K562 (cell line): ENCODE data around the gene ADGRL3. TPM values are rescaled to one million over a fixed set of nuclear protein-coding genes. Genes with fewer than 3 reads are reported as not detected.

ENCODE experiments used
- ATAC-seq: fragments of 200-7000 bp; cut with Tn5 transposase; 3 replicates; pipeline ENCODE4 v1.9.1; 2020; ENCODE audit warnings: moderate library complexity
- BruUV-seq: library from RNA; stranded (reverse); fragments of 400-500 nt; replicated peaks from 2 replicates; lab custom pipeline; 2021; lab: Mats Ljungman, UMichigan
- CTCF ChIA-PET: fragments of 300-600 bp; formaldehyde crosslinking; extraction: SDS; loops from one replicate; lab custom pipeline; 2021; ENCODE audit warnings: low intra/inter-chr PET ratio; lab: Yijun Ruan, JAX
- POLR2A ChIA-PET: fragments of 300-600, 350-650 bp; sonication (Branson Sonifier 250); formaldehyde crosslinking; extraction: SDS; loops from one replicate; lab custom pipeline; 2021; ENCODE audit warnings: antibody characterized with exemption, inconsistent platforms; lab: Yijun Ruan, JAX
- DNase-seq, 4 experiments: peaks; one replicate each; pipeline versions ENCODE4 v3.0.0 to v3.0.0-alpha.2; 2011 to 2018; ENCODE audit warnings: low spot score in 3 of 4, mixed read lengths in 3 of 4; ENCODE audit errors: extremely low read depth in 1 of 4
- FAIRE-seq: peaks from 2 replicates; lab custom pipeline; 2011; peaks lifted over from hg19 to GRCh38; lab: Jason Lieb, UNC
- H2AFZ ChIP-seq: 2 replicates; pipeline ENCODE4 v1.6.0; 2011; ENCODE audit warnings: low read depth, low read length, control low read depth, inconsistent platforms
- H3K27ac ChIP-seq: fragments of 200-600 bp; 3 replicates; pipeline ENCODE4 v1.8.0; 2011; ENCODE audit warnings: low read depth, mild to moderate bottlenecking, control low read depth, inconsistent platforms, low read length, moderate library complexity, mixed read lengths; ENCODE audit errors: extremely low read depth
- H3K27me3 ChIP-seq, 2 experiments: fragments of 300-600 bp in 1 of 2; 2 replicates in 1 of 2; 3 replicates in 1 of 2; pipeline versions ENCODE4 v1.6.0 to v1.8.0; 2011; ENCODE audit warnings: inconsistent platforms in 2 of 2, low read length in 2 of 2, mild to moderate bottlenecking in 1 of 2, mixed read lengths in 1 of 2, moderate library complexity in 1 of 2; ENCODE audit not compliant: control insufficient read depth in 2 of 2, insufficient read depth in 2 of 2
- H3K36me3 ChIP-seq: fragments of 300-600 bp; 3 replicates; pipeline ENCODE4 v1.8.0; 2011; ENCODE audit warnings: mild to moderate bottlenecking, low read length, inconsistent platforms; ENCODE audit not compliant: control insufficient read depth, insufficient read depth
- H3K4me1 ChIP-seq, 2 experiments: fragments of 200-600 bp in 1 of 2; replicated peaks in 1 of 2; 2 replicates in 1 of 2; 3 replicates in 1 of 2; pipeline versions ENCODE4 v1.5.1 to v1.8.0; 2011; ENCODE audit warnings: inconsistent platforms in 2 of 2, low read length in 2 of 2, mild to moderate bottlenecking in 1 of 2, mixed read lengths in 1 of 2, moderate library complexity in 1 of 2; ENCODE audit not compliant: control insufficient read depth in 2 of 2, insufficient read depth in 2 of 2
- H3K4me2 ChIP-seq: 2 replicates; pipeline ENCODE4 v1.6.1; 2011; ENCODE audit warnings: low read length, control low read depth, inconsistent platforms, mixed read lengths; ENCODE audit not compliant: insufficient read depth
- H3K4me3 ChIP-seq: fragments of 200-600 bp; sonication (generic), shearing (Covaris generic); 2 replicates; pipeline ENCODE4 v1.5.1; 2016; ENCODE audit warnings: control low read depth, inconsistent platforms
- H3K79me2 ChIP-seq: fragments of 200-600 bp; 3 replicates; pipeline ENCODE4 v1.8.0; 2011; ENCODE audit warnings: low read length, inconsistent platforms; ENCODE audit not compliant: control insufficient read depth, insufficient read depth
- H3K9ac ChIP-seq, 2 experiments: 2 replicates each; pipeline versions ENCODE4 v1.6.0 to v1.6.1; 2011; ENCODE audit warnings: low read depth in 2 of 2, low read length in 2 of 2, control low read depth in 1 of 2, inconsistent platforms in 1 of 2, mild to moderate bottlenecking in 1 of 2, mixed read lengths in 1 of 2; ENCODE audit not compliant: insufficient read depth in 1 of 2
- H3K9me1 ChIP-seq: one replicate; pipeline ENCODE4 v1.6.0; 2011; ENCODE audit warnings: inconsistent platforms, mild to moderate bottlenecking, low read length, moderate library complexity; ENCODE audit not compliant: control insufficient read depth, insufficient read depth
- H3K9me3 ChIP-seq: replicated peaks from 2 replicates; pipeline ENCODE4 v1.5.1; 2011; ENCODE audit warnings: low read depth, low read length, inconsistent platforms; ENCODE audit not compliant: control insufficient read depth, insufficient read depth
- H4K20me1 ChIP-seq: replicated peaks from 2 replicates; pipeline ENCODE4 v1.6.1; 2011; ENCODE audit warnings: low read length, inconsistent platforms, mixed read lengths; ENCODE audit not compliant: control insufficient read depth, insufficient read depth
- ARNT ChIP-seq, 2 experiments: fragments of 450-650 bp; IDR thresholded peaks; 2 replicates each; pipeline ENCODE4 v1.6.1; 2016; ENCODE audit warnings: mild to moderate bottlenecking in 1 of 2
- DIDO1 ChIP-seq: fragments of 450-650 bp; IDR thresholded peaks from 2 replicates; pipeline ENCODE4 v1.6.1; 2016; ENCODE audit warnings: low read depth, missing biosample characterization, missing genetic modification characterization
- MAZ ChIP-seq, 2 experiments: fragments of 450-650 bp in 1 of 2; sonication (generic) in 1 of 2; formaldehyde crosslinking; IDR thresholded peaks in 1 of 2; conservative IDR thresholded peaks in 1 of 2; 2 replicates each; pipeline versions ENCODE4 v1.4.0 to v1.5.0; 2020; ENCODE audit warnings: mild to moderate bottlenecking in 1 of 2, missing genetic modification reagents in 1 of 2
- STAT5B ChIP-seq: fragments of 250-450 bp; sonication (Bioruptor Pico); IDR thresholded peaks from 2 replicates; pipeline ENCODE4 v1.8.0; 2021; ENCODE audit warnings: mild to moderate bottlenecking, inconsistent platforms
- XRCC3 ChIP-seq: fragments of 450-650 bp; IDR thresholded peaks from 2 replicates; pipeline ENCODE4 v1.6.1; 2017; ENCODE audit warnings: mild to moderate bottlenecking, moderate library complexity
- ZFP91 ChIP-seq: sonication (generic); formaldehyde crosslinking; IDR thresholded peaks from 2 replicates; pipeline ENCODE4 v1.8.0; 2022; ENCODE audit warnings: mild to moderate bottlenecking, missing genetic modification reagents
- WGBS: fragments of 100-300 bp; shearing (Covaris generic); methylation state at CpG from one replicate; pipeline ENCODE4 v1.1.6; 2016; ENCODE audit warnings: low coverage, mixed read lengths; ENCODE audit not compliant: insufficient coverage; ENCODE audit errors: missing lambda C conversion rate; 5-methylcytosine and 5-hydroxymethylcytosine counted together
- in situ Hi-C: fragments of 300-500 bp; cut with MboI; formaldehyde crosslinking; loops from 4 replicates; pipeline ENCODE4 v1.15.0; 2018; ENCODE audit warnings: inconsistent platforms, mixed read lengths
- intact Hi-C: fragments of 100-400 bp; cut with micrococcal nuclease; formaldehyde crosslinking; loops from 2 replicates; pipeline ENCODE4 v1.14.2; 2022
- polyA plus RNA-seq, 8 experiments: library from polyadenylated mRNA; depleted of rRNA in 4 of 8; stranded (reverse) in 5 of 8; unstranded in 3 of 8; fragments of >200 nt; fragmentation: Nextera tagmentation in 2 of 8; fragmentation: Illumina TruSeq in 1 of 8; extraction: Ambion mirVana in 2 of 8; extraction: Trizol in 1 of 8; gene quantifications; 2 replicates each; pipeline versions ENCODE4 v1.2.1 to v1.2.3, GENCODE V29; 2011 to 2014; ENCODE audit warnings: inconsistent platforms in 1 of 8, missing spikeins in 1 of 8
- total RNA-seq, 7 experiments: library from RNA; depleted of rRNA in 6 of 7; stranded (reverse); fragments of >200 nt in 6 of 7; fragmentation: Illumina TruSeq in 2 of 7; extraction: Trizol in 2 of 7; gene quantifications; 2 replicates each; pipeline versions ENCODE4 v1.2.1 to v1.2.3, GENCODE V29; 2011 to 2021; ENCODE audit warnings: low replicate concordance in 1 of 7
- TF ChIP-seq, protein P1 (sequence below): fragments of 250-450 bp; sonication (Bioruptor Pico); IDR thresholded peaks from 2 replicates; pipeline ENCODE4 v1.5.0; 2021
- TF ChIP-seq, protein P2 (sequence below): sonication (generic); formaldehyde crosslinking; IDR thresholded peaks from 2 replicates; pipeline ENCODE4 v1.8.1; 2022; ENCODE audit warnings: missing genetic modification reagents

ADGRL3 gene
- total and polyA plus RNA-seq, 9 of the 15 experiments (the other 6 are each of a cell fraction or from before 2014, with no cell fraction given) = 0.03 to 0.14 (median 0.04) TPM; not detected in 2

DNA sequence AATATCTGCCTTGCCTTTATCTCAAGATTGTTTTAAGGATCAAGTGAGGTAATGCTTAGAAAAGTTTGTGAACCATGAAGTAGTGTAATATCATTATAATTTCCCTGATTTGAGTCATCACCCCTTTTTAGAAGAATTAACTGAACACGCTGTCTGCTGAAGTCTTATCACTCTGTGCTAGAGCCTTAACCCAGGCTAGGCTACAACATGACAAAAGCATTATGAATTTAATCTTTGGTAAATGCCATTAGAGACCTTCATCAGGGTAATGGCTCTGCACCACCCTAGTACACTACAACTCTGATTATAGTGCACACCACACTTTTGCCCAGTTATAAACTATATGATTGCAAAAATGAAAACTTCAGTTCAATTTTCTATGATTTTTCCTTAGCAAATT, 118.3 kb downstream of the ADGRL3 start:
- no peaks in the 10 kb centered on the region for H3K9me3 ChIP-seq
- 0% methylated on average over 1 of the region's 1 CpG for WGBS
- no peak for TF ChIP-seq STAT5B (CRISPR knock-in tag)
- TF ChIP-seq DIDO1 = no peak
- no peak for TF ChIP-seq ARNT (IDR thresholded peaks at IDR 0.05)
- TF ChIP-seq ZFP91 (CRISPR knock-in tag) = no peak
- TF ChIP-seq, protein P1, sequence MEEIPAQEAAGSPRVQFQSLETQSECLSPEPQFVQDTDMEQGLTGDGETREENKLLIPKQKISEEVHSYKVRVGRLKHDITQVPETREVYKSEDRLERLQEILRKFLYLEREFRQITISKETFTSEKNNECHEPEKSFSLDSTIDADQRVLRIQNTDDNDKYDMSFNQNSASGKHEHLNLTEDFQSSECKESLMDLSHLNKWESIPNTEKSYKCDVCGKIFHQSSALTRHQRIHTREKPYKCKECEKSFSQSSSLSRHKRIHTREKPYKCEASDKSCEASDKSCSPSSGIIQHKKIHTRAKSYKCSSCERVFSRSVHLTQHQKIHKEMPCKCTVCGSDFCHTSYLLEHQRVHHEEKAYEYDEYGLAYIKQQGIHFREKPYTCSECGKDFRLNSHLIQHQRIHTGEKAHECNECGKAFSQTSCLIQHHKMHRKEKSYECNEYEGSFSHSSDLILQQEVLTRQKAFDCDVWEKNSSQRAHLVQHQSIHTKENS (CRISPR knock-in tag) = no peak
- TF ChIP-seq MAZ (CRISPR knock-in tag; conservative IDR thresholded peaks at IDR 0.05 in 1 of 2, IDR thresholded peaks at IDR 0.05 in 1 of 2) = no peak
- TF ChIP-seq XRCC3 = no peak
- TF ChIP-seq, protein P2, sequence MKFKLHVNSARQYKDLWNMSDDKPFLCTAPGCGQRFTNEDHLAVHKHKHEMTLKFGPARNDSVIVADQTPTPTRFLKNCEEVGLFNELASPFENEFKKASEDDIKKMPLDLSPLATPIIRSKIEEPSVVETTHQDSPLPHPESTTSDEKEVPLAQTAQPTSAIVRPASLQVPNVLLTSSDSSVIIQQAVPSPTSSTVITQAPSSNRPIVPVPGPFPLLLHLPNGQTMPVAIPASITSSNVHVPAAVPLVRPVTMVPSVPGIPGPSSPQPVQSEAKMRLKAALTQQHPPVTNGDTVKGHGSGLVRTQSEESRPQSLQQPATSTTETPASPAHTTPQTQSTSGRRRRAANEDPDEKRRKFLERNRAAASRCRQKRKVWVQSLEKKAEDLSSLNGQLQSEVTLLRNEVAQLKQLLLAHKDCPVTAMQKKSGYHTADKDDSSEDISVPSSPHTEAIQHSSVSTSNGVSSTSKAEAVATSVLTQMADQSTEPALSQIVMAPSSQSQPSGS (CRISPR knock-in tag) = no peak
- no peak overlapping the region for H2AFZ ChIP-seq
- no peak overlapping the region for H3K9ac ChIP-seq
- no TSS peak for BruUV-seq
- no peaks in the 10 kb centered on the region for H4K20me1 ChIP-seq
- no peak overlapping the region for H3K27ac ChIP-seq
- ATAC-seq (no peak), DNase-seq (no peak), FAIRE-seq (no peak)
- CTCF ChIA-PET = no interaction called here
- intact Hi-C loops = no loop called here
- no peaks in the 10 kb centered on the region for H3K4me1 ChIP-seq
- no peaks in the 10 kb centered on the region for H3K79me2 ChIP-seq
- no peaks in the 10 kb centered on the region for H3K9me1 ChIP-seq
- H3K4me2 ChIP-seq = no peak overlapping the region
- POLR2A ChIA-PET = no interaction called here
- no peaks in the 10 kb centered on the region for H3K27me3 ChIP-seq
- in situ Hi-C loops = no loop called here
- no peak overlapping the region for H3K4me3 ChIP-seq
- no peaks in the 10 kb centered on the region for H3K36me3 ChIP-seq
